GM12878 (cell line): ENCODE results near the gene IFI44L. TPM values are rescaled to one million over a fixed set of nuclear protein-coding genes. Genes with fewer than 3 reads are reported as not detected.

ENCODE experiments used
- BHLHE40 ChIP-seq, 2 experiments: fragments of 450-650 bp in 1 of 2; IDR thresholded peaks; 2 replicates each; pipeline ENCODE4 v1.6.1; 2011 to 2017; ENCODE audit warnings: low read depth in 2 of 2, borderline replicate concordance in 1 of 2, improper control_type of control experiment in 1 of 2, low read length in 1 of 2, mild to moderate bottlenecking in 1 of 2
- CBFB ChIP-seq: IDR thresholded peaks from 2 replicates; pipeline ENCODE4 v1.6.1; 2016; ENCODE audit warnings: antibody characterized with exemption, low read depth
- CEBPZ ChIP-seq: fragments of 150-350 bp; IDR thresholded peaks from 2 replicates; pipeline ENCODE4 v1.6.1; 2016; ENCODE audit warnings: low read depth, low read length
- EP300 ChIP-seq, 2 experiments: fragments of 150-350 bp in 1 of 2; IDR thresholded peaks; 2 replicates each; pipeline ENCODE4 v1.6.1; 2011 to 2012; ENCODE audit warnings: low read depth in 2 of 2, low read length in 2 of 2, borderline replicate concordance in 1 of 2, improper control_type of control experiment in 1 of 2, inconsistent platforms in 1 of 2; ENCODE audit not compliant: control insufficient read depth in 1 of 2
- HDGF ChIP-seq: fragments of 450-650 bp; IDR thresholded peaks from 2 replicates; pipeline ENCODE4 v1.6.1; 2016; ENCODE audit warnings: antibody characterized with exemption
- MLLT1 ChIP-seq: fragments of 450-650 bp; IDR thresholded peaks from 2 replicates; pipeline ENCODE4 v1.6.1; 2016; ENCODE audit warnings: mild to moderate bottlenecking
- MXI1 ChIP-seq: fragments of 150-350 bp; IDR thresholded peaks from 2 replicates; pipeline ENCODE4 v1.6.1; 2011; ENCODE audit warnings: low read depth, mild to moderate bottlenecking, inconsistent platforms, low read length, improper control_type of control experiment
- MYC ChIP-seq: IDR thresholded peaks from 2 replicates; pipeline ENCODE4 v1.6.1; 2011; ENCODE audit warnings: mild to moderate bottlenecking, low read length, moderate library complexity, inconsistent platforms; ENCODE audit not compliant: insufficient read depth, insufficient replicate concordance, insufficient read length, severe bottlenecking
- NBN ChIP-seq: fragments of 450-650 bp; IDR thresholded peaks from 2 replicates; pipeline ENCODE4 v1.6.1; 2016
- PAX8 ChIP-seq: fragments of 450-650 bp; IDR thresholded peaks from 2 replicates; pipeline ENCODE4 v1.6.1; 2017; ENCODE audit warnings: mild to moderate bottlenecking, moderate library complexity
- RFX5 ChIP-seq: IDR thresholded peaks from 2 replicates; pipeline ENCODE4 v1.6.1; 2011; ENCODE audit warnings: low read depth, low read length, improper control_type of control experiment
- RUNX3 ChIP-seq: IDR thresholded peaks from 2 replicates; pipeline ENCODE4 v1.6.1; 2012; ENCODE audit warnings: low read length, inconsistent platforms
- SIX5 ChIP-seq: IDR thresholded peaks from 2 replicates; pipeline ENCODE4 v1.6.1; 2011; ENCODE audit warnings: mild to moderate bottlenecking, low read depth, low read length, moderate library complexity; ENCODE audit not compliant: severe bottlenecking
- SMARCA5 ChIP-seq: fragments of 450-650 bp; IDR thresholded peaks from 2 replicates; pipeline ENCODE4 v1.6.1; 2017; ENCODE audit warnings: mild to moderate bottlenecking
- WRNIP1 ChIP-seq: IDR thresholded peaks from 2 replicates; pipeline ENCODE4 v1.6.1; 2011; ENCODE audit warnings: low read depth, low read length, improper control_type of control experiment, borderline replicate concordance
- YY1 ChIP-seq: IDR thresholded peaks from 2 replicates; pipeline ENCODE4 v1.6.1; 2011; ENCODE audit warnings: low read depth, mild to moderate bottlenecking, low read length
- ZNF207 ChIP-seq: fragments of 450-650 bp; IDR thresholded peaks from 2 replicates; pipeline ENCODE4 v1.6.1; 2014; ENCODE audit warnings: antibody characterized with exemption, mild to moderate bottlenecking, borderline replicate concordance
- ZNF622 ChIP-seq: fragments of 450-650 bp; IDR thresholded peaks from 2 replicates; pipeline ENCODE4 v1.6.1; 2017; ENCODE audit warnings: mild to moderate bottlenecking, inconsistent platforms
- polyA plus RNA-seq, 11 experiments: library from polyadenylated mRNA; depleted of rRNA in 4 of 11; unstranded in 6 of 11; stranded (reverse) in 5 of 11; fragments of >200 nt; fragmentation: Nextera tagmentation in 4 of 11; fragmentation: Illumina TruSeq in 1 of 11; extraction: Ambion mirVana in 4 of 11; extraction: Trizol in 1 of 11; gene quantifications; 1 replicate in 1 of 11; 2 replicates in 10 of 11; pipeline versions ENCODE4 v1.2.1 to v1.2.3, GENCODE V29; 2011 to 2016; ENCODE audit warnings: inconsistent platforms in 2 of 11, missing spikeins in 2 of 11, low read depth in 1 of 11
- total RNA-seq, 4 experiments: library from RNA; depleted of rRNA in 3 of 4; stranded (reverse); fragments of >200 nt in 3 of 4; fragmentation: Illumina TruSeq in 1 of 4; extraction: Trizol in 1 of 4; gene quantifications; 2 replicates each; pipeline versions ENCODE4 v1.2.1 to v1.2.3, GENCODE V29; 2013 to 2021
- TF ChIP-seq, protein P1 (sequence below): IDR thresholded peaks from 2 replicates; pipeline ENCODE4 v1.6.1; 2012; ENCODE audit warnings: low read length, inconsistent platforms

Gene IFI44L
- total and polyA plus RNA-seq, 10 of the 15 experiments (the other 5 are each of a cell fraction or from before 2014, with no cell fraction given), result 58.0 to 371 (median 173) TPM

DNA sequence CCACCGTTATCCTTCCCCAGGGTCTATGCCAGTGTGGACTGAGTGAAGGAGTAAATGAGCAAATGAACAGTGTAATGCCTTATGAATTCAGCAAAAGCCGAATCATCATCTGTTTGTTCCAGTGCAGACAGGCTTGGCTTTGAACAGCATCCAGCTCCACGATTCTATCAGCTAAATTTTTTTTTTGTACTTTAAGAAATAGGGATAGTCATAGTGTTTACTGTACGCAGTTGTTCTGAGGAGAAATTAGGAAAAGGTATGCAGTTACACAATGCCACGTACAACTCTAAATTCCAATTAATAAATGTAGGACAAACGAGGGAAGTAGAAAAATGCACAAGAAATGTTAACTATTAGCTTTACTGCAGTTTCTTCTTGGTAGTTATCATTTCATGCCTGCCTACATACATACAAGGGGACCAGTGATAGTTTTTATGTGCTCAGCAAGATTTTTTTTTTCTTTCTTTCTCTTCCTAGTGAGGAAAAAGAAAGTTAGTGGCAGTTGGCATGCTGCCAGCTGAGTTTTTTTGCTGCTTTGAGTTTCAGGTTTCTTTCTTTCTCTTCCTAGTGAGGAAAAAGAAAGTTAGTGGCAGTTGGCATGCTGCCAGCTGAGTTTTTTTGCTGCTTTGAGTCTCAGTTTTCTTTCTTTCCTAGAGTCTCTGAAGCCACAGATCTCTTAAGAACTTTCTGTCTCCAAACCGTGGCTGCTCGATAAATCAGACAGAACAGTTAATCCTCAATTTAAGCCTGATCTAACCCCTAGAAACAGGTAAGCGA, at the start of gene IFI44L (continued):
- no peak for TF ChIP-seq CEBPZ
- peak; percentile 49 for TF ChIP-seq RUNX3
- TF ChIP-seq MYC, result no peak
- no peak for TF ChIP-seq PAX8
- no peak; the same call in none of the 2 replicates for TF ChIP-seq NBN
- no peak for TF ChIP-seq MLLT1
- peak in 1 of 2 experiments; percentile 59; a peak in 1 of 4 replicates for TF ChIP-seq EP300 (IDR thresholded peaks at IDR 0.05; ENCODE audit: borderline replicate concordance in 1 of 2, control insufficient read depth in 1 of 2, low read depth in 2 of 2, low read length in 2 of 2)
- peak in 1 of 2 experiments; percentile 14; a peak in 1 of 4 replicates for TF ChIP-seq BHLHE40 (IDR thresholded peaks at IDR 0.05; ENCODE audit: borderline replicate concordance in 1 of 2, low read depth in 2 of 2, low read length in 1 of 2)
- no peak for TF ChIP-seq SMARCA5
- TF ChIP-seq ZNF207, result no peak
- TF ChIP-seq RFX5, result no peak
- TF ChIP-seq, protein P1, sequence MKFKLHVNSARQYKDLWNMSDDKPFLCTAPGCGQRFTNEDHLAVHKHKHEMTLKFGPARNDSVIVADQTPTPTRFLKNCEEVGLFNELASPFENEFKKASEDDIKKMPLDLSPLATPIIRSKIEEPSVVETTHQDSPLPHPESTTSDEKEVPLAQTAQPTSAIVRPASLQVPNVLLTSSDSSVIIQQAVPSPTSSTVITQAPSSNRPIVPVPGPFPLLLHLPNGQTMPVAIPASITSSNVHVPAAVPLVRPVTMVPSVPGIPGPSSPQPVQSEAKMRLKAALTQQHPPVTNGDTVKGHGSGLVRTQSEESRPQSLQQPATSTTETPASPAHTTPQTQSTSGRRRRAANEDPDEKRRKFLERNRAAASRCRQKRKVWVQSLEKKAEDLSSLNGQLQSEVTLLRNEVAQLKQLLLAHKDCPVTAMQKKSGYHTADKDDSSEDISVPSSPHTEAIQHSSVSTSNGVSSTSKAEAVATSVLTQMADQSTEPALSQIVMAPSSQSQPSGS, result peak; percentile 47; the same call in 1 of the 2 replicates
- no peak for TF ChIP-seq HDGF
- no peak for TF ChIP-seq YY1
- TF ChIP-seq WRNIP1, result no peak
- 0 out of 2 replicates have a peak, but pooled peaks have one; percentile 24 for TF ChIP-seq CBFB
- TF ChIP-seq MXI1, result no peak
- TF ChIP-seq SIX5, result no peak
- TF ChIP-seq ZNF622, result no peak
